ENCODE data around the gene MYRIP.

GRCh38 chr3:39788128-39788883, 21.1 kb upstream of the MYRIP start:
- TF ChIP-seq CTCF (conservative IDR thresholded peaks at IDR 0.05; ENCODE audit: low read depth, low read length) = no peak
- no peak for TF ChIP-seq EZH2 (IDR thresholded peaks at IDR 0.05; ENCODE audit: low read length, unreplicated experiment)
- TF ChIP-seq EZH2phosphoT487 (IDR thresholded peaks at IDR 0.05; ENCODE audit: borderline replicate concordance, low read length) = no peak
